HAP-1 (cell line): ENCODE measurements around the gene MSTN.
A peak's percentile ranks its signal among the peaks of the same experiment; 100 is the strongest.
"Not testable (repeated sequence)": the region's sequence is repeated elsewhere in the genome, so short reads cannot be mapped to it uniquely, and the experiment has no call there.

Experiments
- DNase-seq, 2 experiments: peaks; one replicate each; pipeline ENCODE4 v3.0.0-alpha.2; 2016 to 2020; ENCODE audit warnings: low spot score in 2 of 2
- H3K27me3 ChIP-seq: fragments of 250-450 bp; sonication (Bioruptor Pico); 2 replicates; pipeline ENCODE4 v1.5.1; 2020; ENCODE audit warnings: low read depth, mild to moderate bottlenecking, moderate library complexity
- H3K36me3 ChIP-seq: fragments of 250-450 bp; sonication (Bioruptor Pico); replicated peaks from 2 replicates; pipeline ENCODE4 v1.5.1; 2020; ENCODE audit warnings: mild to moderate bottlenecking
- H3K4me1 ChIP-seq: fragments of 250-450 bp; sonication (Bioruptor Pico); 2 replicates; pipeline ENCODE4 v1.5.1; 2020; ENCODE audit warnings: mild to moderate bottlenecking
- H3K4me3 ChIP-seq: fragments of 250-450 bp; sonication (Bioruptor Pico); 2 replicates; pipeline ENCODE4 v1.5.1; 2020; ENCODE audit warnings: mild to moderate bottlenecking, moderate library complexity
- H3K9me3 ChIP-seq: fragments of 250-450 bp; sonication (Bioruptor Pico); 2 replicates; pipeline ENCODE4 v1.5.1; 2020; ENCODE audit warnings: mild to moderate bottlenecking, moderate library complexity
- in situ Hi-C: fragments of 300-500 bp; cut with MboI; formaldehyde crosslinking; loops from 3 replicates; pipeline ENCODE4 v1.14.3; 2020; ENCODE audit warnings: low sequenced_read_pairs, inconsistent platforms, mixed read lengths

Gene MSTN

DNA sequence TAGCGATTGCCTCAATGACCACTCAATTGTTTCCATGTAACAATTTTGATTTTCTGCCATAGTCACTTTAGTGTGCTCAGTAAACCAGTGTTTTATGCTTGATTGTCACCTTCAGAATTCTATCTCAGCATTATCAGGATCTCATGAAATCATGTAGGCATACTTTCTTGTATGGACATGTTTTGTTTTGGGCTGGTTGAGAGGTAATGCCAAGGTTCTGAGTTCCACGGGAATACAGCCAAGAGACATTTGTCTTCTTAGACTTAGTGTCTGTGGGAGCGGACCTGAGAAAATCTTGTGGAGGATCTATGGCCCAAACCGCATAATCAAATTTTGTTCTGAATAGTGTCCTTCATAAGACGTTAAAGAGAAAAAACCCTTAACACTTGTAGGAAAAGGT, 10.2 kb downstream of the MSTN start:
- no peaks in the 10 kb centered on the region for H3K4me1 ChIP-seq
- no peak overlapping the region for H3K4me3 ChIP-seq
- DNase-seq, result no peak
- H3K9me3 ChIP-seq, result no peaks in the 10 kb centered on the region
- H3K36me3 ChIP-seq, result no peaks in the 10 kb centered on the region
- in situ Hi-C loops, result no loop called here
- no peaks in the 10 kb centered on the region for H3K27me3 ChIP-seq

DNA sequence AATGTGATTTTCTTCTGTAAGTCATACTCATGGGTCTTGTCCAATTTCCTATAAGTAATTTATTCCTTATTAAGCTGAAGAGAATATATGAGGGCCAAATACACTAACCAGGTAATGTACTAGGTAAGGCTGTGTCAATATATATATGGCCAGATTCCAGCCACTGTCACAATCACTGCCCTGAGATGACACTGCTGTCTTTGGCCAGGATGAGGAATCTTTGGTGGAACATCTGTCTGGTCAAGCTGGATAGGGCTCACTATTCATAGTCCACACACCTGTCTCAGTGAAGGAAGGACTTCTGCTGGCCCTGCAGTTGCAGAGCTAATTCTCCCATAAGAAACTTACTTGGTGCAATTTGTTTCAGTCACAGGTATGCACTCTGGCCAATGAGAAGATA, 11.3 kb downstream of the MSTN start:
- Histone ChIP-seq H3K36me3 (no peaks in the 10 kb centered on the region), H3K4me1 (no peaks in the 10 kb centered on the region), H3K9me3 (no peaks in the 10 kb centered on the region), H3K4me3 (no peak overlapping the region), H3K27me3 (no peaks in the 10 kb centered on the region)
- DNase-seq, result no peak
- in situ Hi-C loops, result no loop called here

DNA sequence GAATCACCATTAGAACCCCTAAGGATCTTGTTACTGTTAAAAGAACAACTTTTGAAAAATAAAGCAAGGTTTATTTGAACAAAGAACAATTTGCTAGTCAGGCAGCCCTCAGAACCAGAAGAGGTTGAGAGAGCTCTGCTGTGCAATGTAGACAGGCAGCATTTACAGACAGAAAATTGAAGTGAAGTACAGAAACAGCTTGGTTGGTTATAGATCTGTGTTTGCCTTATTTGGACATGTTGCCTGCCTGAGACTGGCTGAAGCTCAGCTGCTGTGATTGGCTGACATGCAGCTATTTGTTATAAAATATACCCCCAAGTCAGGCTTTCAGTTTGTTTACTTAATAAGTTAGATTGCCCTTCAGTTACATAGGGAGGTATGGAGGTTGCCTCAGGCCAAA, 12.5 kb downstream of the MSTN start:
- H3K9me3 ChIP-seq, result no peaks in the 10 kb centered on the region
- no peaks in the 10 kb centered on the region for H3K36me3 ChIP-seq
- H3K4me1 ChIP-seq, result no peaks in the 10 kb centered on the region
- no peaks in the 10 kb centered on the region for H3K27me3 ChIP-seq
- H3K4me3 ChIP-seq, result no peak overlapping the region
- DNase-seq, result no peak
- in situ Hi-C loops, result no loop called here

DNA sequence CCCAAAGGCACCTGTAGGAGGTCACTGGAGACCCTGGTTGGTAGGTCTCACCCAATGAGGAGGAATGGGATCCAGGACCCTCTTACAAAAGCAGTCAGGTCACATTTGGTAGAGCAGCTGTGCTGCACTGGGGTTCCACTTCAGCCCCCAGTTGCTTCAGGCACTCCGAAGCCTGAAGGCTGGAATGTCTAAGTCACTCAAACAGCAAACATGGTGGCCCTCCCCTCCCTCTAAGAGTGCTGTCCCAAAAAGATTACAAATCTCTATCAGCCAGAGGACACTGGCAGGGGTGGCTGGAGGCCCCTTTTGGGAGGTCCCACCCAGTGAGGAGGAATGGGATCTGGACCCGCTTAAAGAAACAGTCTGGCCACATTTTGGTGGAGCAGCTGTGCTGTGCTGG, 17.7 kb downstream of the MSTN start:
- Histone ChIP-seq H3K36me3 (no peaks in the 10 kb centered on the region), H3K4me1 (no peaks in the 10 kb centered on the region), H3K27me3 (no peaks in the 10 kb centered on the region; the same call in 1 of the 2 replicates), H3K4me3 (no peak overlapping the region), H3K9me3 (no peaks in the 10 kb centered on the region)
- in situ Hi-C loops, result no loop called here
- no peak for DNase-seq

DNA sequence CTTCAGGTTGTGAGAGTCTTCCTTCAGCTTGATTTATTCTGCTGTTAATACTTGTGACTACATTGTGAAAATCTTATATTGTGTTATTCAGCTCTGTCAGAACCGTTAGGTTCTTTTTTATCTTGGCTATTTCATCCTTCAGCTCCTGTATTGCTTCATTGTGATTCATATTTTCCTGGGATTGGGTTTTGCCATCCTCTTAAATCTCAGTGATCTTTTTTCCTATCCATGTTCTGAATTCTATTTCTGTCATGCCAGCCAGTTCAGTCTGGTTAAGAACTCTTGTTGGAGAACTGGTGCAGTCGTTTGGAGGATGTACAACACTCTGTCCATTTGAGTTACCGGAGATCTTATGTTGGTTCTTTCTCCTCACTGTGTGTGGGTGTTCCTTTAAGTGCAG, 19.1 kb downstream of the MSTN start:
- no peak for DNase-seq
- Histone ChIP-seq H3K36me3 (no peaks in the 10 kb centered on the region), H3K4me3 (no peak overlapping the region), H3K4me1 (no peaks in the 10 kb centered on the region), H3K9me3 (no peaks in the 10 kb centered on the region), H3K27me3 (no peaks in the 10 kb centered on the region; the same call in 1 of the 2 replicates)
- in situ Hi-C loops, result no loop called here

DNA sequence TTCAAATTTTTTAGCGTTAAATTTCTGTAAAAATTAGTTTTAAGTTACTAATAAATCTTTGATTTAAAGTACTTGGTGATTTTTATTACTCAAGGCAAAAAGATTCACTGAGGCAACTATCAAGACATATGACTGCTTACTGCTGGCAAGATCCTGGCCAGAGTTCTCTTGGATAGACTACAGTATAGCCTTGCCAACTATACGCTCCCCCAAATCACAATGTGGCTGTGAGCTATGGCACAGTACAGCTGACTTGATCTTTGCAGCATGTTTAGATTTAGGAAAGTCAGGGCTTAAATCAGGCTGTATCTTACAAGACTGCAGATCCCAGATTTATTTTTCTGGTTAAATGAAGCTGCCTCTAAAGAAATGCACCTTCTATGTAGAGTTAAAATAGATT, 26.5 kb downstream of the MSTN start:
- Histone ChIP-seq H3K9me3 (no peaks in the 10 kb centered on the region), H3K36me3 (no peaks in the 10 kb centered on the region), H3K27me3 (peaks cover 4% of the 10 kb centered on the region), H3K4me3 (no peak overlapping the region), H3K4me1 (no peaks in the 10 kb centered on the region)
- in situ Hi-C loops, result no loop called here
- DNase-seq, result no peak

DNA sequence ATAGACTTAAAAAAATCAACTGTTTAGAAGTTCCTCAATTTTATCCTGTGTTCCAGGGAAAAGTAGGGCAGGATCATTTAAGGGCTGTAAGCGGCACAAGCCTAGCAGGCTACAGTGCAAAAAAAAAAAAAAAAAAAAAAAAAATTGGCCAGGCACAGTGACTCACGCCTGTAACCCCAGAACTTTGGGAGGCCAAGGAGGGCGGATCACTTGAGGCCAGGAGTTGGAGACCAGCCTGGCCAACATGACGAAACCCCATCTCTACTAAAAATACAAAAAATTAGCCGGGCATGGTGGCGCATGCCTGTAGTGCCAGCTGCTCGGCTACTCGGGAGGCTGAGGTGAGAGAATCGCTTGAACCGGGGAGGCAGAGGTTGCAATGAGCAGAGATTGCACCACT, 28.1 kb downstream of the MSTN start:
- H3K36me3 ChIP-seq, H3K27me3 ChIP-seq, H3K4me3 ChIP-seq, H3K9me3 ChIP-seq, in situ Hi-C loops, H3K4me1 ChIP-seq, DNase-seq: not testable (repeated sequence)

DNA sequence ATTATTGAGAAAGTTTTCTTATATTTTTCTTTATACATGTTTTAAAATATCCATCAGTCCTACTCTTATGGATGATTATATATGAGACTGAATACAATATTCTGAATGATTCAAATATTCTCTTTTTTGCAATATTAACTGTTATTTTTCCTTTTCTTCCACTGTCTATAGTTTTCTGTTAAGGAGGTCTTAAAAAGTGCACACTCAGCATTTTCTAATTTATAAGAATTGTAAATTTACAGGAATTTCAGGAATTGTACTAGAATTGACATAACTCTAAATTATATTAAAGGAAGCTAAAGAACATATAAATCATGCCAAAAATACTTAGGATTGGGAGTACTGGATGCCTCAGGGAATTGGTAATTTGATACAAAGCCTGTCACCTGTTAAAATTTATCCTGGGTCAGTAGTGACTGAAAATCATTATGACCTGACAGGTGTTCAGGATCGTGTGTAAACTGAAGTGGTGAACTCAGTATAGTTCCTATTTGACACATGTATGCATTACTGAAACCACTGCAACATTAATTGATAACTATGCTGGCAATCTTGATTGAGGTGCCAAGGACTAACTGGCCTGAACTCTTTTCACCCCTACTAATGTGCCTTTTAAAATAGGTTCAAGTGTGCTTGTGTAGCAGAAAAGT, 30.4 kb downstream of the MSTN start:
- no peak for DNase-seq
- Histone ChIP-seq H3K27me3 (peaks cover 4% of the 10 kb centered on the region), H3K4me1 (no peaks in the 10 kb centered on the region), H3K9me3 (no peaks in the 10 kb centered on the region), H3K36me3 (no peaks in the 10 kb centered on the region), H3K4me3 (no peak overlapping the region)
- in situ Hi-C loops, result no loop called here

DNA sequence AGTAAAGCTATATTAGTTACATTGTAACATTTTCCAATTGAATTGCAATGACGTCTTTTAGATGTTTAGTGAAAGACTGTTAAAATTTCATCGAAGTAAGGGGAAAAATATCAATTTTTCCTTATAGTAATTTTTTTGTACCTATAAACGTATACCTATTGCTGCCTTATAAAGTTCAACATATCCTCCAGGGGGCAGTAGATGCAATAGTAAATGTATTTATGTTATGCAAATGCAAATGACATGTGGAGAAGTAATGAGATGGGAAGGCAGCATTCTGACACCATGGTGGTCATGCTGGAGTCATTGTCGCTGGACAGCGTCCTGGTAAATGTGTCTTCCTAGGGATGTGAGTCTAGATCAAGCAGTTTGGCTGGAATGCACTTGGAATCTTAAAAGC, 38.7 kb downstream of the MSTN start:
- Histone ChIP-seq H3K27me3 (no peaks in the 10 kb centered on the region; the same call in 1 of the 2 replicates), H3K4me1 (no peaks in the 10 kb centered on the region), H3K4me3 (no peak overlapping the region), H3K36me3 (no peaks in the 10 kb centered on the region), H3K9me3 (no peaks in the 10 kb centered on the region)
- in situ Hi-C loops, result no loop called here
- peak; percentile 34 to 59 for DNase-seq

DNA sequence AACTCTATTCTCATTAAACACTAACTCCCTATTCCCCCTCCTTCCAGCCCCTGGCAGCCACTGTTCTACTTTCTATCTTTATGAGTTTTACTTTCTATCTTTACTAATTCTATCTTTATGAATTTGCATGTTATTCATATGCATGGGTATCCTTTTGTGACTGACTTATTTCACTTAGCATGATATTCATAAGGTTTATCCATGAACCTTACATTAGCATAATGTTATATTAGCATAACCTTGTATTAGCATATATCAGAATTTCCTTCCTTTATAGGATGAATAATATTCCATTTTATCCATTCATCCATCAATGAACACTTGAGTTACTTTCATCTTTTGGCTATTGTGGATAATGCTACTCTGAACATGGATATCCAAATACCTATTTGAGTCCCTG, 41.8 kb downstream of the MSTN start:
- Histone ChIP-seq H3K9me3 (no peaks in the 10 kb centered on the region), H3K4me3 (no peak overlapping the region), H3K27me3 (no peaks in the 10 kb centered on the region), H3K36me3 (no peaks in the 10 kb centered on the region), H3K4me1 (no peaks in the 10 kb centered on the region)
- in situ Hi-C loops, result no loop called here
- DNase-seq, result no peak

DNA sequence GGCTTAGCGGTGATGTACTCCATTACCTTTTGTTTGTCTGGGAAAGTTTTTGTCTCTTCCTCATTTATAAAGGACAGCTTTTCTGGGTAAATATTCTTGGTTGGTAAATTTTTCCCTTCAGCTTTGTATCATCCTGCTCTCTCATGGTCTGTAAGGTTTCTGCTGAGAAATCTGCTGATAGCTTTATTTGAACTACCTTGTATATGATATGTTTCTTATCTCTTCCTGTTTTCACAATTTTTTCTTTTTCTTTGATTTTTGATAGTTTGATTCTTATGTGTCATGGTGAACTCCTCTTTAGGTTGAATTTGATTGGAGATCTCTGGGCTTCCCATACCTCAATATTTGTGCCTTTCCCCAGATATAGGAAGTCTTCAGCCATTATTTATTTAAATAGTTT, 44.7 kb downstream of the MSTN start:
- DNase-seq, result no peak
- H3K4me1 ChIP-seq, result no peaks in the 10 kb centered on the region
- no peaks in the 10 kb centered on the region for H3K36me3 ChIP-seq
- H3K9me3 ChIP-seq, result no peaks in the 10 kb centered on the region
- no peaks in the 10 kb centered on the region for H3K27me3 ChIP-seq
- H3K4me3 ChIP-seq, result no peak overlapping the region
- in situ Hi-C loops, result no loop called here

DNA sequence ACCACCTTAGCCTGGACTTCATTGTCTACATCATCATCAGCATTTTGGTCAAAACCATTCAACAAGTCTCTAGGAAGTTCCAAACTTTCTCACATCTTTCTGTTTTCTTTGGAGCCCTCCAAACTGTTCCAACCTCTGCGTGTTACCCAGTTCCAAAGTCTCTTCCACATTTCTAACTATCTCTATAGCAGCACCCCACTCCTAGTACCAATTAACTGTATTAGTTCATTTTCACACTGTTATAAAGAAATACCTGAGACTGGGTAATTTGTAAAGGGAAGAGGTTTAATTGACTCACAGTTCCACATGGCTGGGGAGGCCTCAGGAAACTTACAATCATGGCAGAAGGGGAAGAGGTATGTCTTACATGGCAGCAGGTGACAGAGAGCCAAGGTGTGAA, 46.6 kb downstream of the MSTN start:
- H3K36me3 ChIP-seq, H3K9me3 ChIP-seq, H3K4me1 ChIP-seq, H3K4me3 ChIP-seq, in situ Hi-C loops, DNase-seq, H3K27me3 ChIP-seq: not testable (repeated sequence)
